Heart left ventricle (tissue), 13 donors: ENCODE measurements around the gene EIF1AX.
"Not testable (repeated sequence)": the region's sequence is repeated elsewhere in the genome, so short reads cannot be mapped to it uniquely, and the experiment has no call there.

ENCODE experiments used
- POLR2A ChIP-seq, 2 donors: fragments of 450-650 bp; IDR thresholded peaks; one replicate each; pipeline ENCODE4 v1.6.1; 2017; ENCODE audit warnings: antibody characterized with exemption in 2 of 2, mild to moderate bottlenecking in 2 of 2, moderate library complexity in 2 of 2
- TF ChIP-seq, protein P1 (sequence below), 12 donors: fragments of 200-600 bp; sonication (generic) in 4 of 12; IDR thresholded peaks; one replicate each; pipeline versions ENCODE4 v1.5.0 to v1.8.0; 2018 to 2022; ENCODE audit warnings: antibody characterized with exemption in 12 of 12, mild to moderate bottlenecking in 5 of 12
- donor health status: ischemic (EF 13 %, LVEDD 7.1; RV severe dilation, severe dysfunction).
- donor health status: DM: no; HTN: yes; CAD: no.
- donor health status: DM: no; HTN: no; CAD: no.
- donor health status: ischemic (EF 25% LVEDD 6.9; RV normal size, moderate dysfunction).
- donor health status: ischemic (EF 25% LVEDD 5.7; RV mildly dilated, moderate dysfunction).
- donor health status: ischemic (EF 35%, LVEDD 5.7; RV mildly dilated, moderate dysfunction).
- donor health status: nonischemic (EF 11% LVEDD 7.7; RV severe dilation, severe dysfunction).
- donor health status: DM: yes; HTN: yes; CAD: no.
- donor health status: PGD.
- donor health status: ischemic (EF 29% LVEDD 5.4; RV normal size, mild dysfunction).
- donor health status: nonischemic (EF 23%, LVEDD 6.1; RV moderate dilation, normal function).

DNA sequence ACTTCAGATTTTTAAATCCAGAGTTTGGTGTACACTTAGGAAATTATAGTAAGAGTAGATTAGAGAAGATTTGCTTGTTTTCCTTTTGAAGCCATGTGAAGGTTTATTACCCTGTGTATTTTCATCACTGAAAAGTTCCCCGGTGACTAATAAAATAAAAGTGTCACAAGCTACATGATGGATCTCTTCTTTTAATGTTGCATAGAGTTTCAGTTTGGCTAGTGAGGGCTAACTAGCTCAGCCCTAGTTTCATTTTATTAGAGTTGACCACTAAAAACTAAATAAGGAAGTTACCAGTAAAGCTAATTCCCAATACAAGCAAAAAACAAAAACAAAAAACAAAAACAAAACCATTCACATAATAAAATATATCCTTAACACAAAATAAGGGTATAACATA is 14.8 kb downstream of the EIF1AX start:
- TF ChIP-seq, protein P1, sequence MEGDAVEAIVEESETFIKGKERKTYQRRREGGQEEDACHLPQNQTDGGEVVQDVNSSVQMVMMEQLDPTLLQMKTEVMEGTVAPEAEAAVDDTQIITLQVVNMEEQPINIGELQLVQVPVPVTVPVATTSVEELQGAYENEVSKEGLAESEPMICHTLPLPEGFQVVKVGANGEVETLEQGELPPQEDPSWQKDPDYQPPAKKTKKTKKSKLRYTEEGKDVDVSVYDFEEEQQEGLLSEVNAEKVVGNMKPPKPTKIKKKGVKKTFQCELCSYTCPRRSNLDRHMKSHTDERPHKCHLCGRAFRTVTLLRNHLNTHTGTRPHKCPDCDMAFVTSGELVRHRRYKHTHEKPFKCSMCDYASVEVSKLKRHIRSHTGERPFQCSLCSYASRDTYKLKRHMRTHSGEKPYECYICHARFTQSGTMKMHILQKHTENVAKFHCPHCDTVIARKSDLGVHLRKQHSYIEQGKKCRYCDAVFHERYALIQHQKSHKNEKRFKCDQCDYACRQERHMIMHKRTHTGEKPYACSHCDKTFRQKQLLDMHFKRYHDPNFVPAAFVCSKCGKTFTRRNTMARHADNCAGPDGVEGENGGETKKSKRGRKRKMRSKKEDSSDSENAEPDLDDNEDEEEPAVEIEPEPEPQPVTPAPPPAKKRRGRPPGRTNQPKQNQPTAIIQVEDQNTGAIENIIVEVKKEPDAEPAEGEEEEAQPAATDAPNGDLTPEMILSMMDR (IDR thresholded peaks at IDR 0.05): not testable (repeated sequence)
- TF ChIP-seq POLR2A (IDR thresholded peaks at IDR 0.05): not testable (repeated sequence)
